ENCODE data around the gene DSC1.

GRCh38 chr18:31161757-31162418 is 768 bp downstream of the DSC1 start:
- TF ChIP-seq, protein P1, sequence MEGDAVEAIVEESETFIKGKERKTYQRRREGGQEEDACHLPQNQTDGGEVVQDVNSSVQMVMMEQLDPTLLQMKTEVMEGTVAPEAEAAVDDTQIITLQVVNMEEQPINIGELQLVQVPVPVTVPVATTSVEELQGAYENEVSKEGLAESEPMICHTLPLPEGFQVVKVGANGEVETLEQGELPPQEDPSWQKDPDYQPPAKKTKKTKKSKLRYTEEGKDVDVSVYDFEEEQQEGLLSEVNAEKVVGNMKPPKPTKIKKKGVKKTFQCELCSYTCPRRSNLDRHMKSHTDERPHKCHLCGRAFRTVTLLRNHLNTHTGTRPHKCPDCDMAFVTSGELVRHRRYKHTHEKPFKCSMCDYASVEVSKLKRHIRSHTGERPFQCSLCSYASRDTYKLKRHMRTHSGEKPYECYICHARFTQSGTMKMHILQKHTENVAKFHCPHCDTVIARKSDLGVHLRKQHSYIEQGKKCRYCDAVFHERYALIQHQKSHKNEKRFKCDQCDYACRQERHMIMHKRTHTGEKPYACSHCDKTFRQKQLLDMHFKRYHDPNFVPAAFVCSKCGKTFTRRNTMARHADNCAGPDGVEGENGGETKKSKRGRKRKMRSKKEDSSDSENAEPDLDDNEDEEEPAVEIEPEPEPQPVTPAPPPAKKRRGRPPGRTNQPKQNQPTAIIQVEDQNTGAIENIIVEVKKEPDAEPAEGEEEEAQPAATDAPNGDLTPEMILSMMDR (IDR thresholded peaks at IDR 0.05; ENCODE audit: poor library complexity) = no peak
- no peak for TF ChIP-seq EZH2 (IDR thresholded peaks at IDR 0.05; ENCODE audit: borderline replicate concordance)

All from hepatocyte (in vitro differentiated cells).